Activated CD4-positive, CD25-positive, alpha-beta regulatory T cell (primary cell): Measurements from ENCODE around the gene ATP6AP1.

Source experiments
- DNase-seq, 4 experiments: peaks; one replicate each; lab custom pipeline; 2025; lab: John Stamatoyannopoulos, UW

Gene ATP6AP1

DNA sequence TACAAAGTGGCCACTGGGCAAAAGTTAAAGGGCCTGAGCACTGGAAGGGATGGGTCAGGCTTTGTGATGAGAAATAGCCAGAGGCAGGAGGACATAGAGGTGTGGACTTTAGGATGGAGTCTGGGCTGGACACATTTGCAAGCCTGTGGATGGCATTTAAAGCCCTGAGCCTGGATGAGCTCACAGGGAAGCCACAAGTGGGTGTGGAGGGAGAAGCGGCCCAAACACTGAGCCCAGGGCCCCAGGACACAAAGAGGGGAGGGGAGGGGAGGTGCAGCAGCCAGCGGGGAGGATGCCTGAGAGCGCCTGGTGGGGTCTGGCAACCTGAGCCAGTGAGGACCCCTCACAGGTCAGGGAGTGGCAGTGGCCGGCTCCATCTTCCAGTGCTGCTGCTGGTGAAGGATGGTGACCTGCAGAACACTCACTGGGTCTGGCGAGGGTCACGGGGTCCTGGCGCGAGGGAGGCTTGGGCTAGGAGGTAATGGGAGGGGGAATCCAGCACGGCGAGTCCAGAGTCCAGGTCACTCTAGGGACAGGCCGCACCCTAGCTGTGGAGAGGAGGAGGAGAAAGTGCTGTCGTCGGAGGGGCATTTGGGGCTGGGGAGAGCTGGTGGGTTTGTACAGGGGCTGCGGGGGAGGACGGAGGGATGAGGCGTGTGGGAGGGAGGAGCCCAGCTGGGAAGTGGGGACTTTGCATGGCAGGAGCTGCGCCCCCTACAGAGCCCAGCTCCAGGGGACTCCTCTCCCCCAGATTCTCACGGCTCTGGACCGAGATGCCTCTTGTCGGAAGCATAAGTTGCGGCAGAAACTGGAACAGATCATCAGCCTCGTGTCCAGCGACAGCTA, 43.6 kb downstream of the ATP6AP1 start:
- DNase-seq, result no peak

DNA sequence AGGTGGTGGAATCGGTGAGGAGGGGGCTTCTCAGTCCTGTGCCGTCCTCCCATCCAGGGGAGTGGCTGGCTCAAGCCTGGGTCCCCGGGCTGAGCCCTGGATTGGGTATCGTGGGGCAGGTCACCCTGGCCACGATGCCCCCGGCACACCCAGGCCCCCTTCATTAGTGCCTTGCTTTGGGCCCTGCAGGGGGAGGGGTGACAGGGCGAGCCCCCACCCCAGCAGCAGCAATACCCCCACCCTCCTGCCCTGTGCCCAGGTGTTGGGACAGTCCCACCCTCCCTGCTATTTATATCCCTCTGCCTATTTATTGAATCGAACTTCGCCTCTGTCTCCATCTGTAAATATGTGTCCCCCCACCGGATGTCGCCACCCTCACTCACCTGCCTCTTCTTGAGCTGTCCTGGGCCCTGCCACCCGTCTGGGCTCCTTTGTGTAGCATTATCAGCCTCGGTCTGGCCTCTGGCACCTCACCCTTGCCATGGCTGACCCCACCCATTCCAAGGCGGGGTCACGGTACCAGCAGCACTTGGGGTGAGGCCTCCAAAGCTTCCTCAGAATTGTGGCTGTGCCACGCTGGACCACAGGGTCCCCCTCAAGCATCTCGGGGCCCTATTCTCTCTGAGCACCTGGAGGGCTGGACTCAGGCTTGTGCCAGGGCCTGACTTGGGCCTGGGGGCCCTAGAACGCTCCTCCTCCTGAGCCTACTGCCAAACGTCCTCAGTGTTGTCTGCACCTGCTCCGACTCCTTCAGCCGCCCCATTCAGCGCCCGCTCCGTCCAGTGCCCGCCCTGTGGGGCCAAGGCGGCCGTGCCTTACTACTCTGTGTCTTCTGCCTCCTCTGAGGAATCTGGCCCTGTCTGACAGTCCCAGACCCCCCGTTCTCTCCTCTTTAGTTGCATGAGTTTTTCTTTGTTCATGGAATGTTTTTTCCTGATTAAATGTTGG, 44.5 kb downstream of the ATP6AP1 start:
- DNase-seq, result no peak

DNA sequence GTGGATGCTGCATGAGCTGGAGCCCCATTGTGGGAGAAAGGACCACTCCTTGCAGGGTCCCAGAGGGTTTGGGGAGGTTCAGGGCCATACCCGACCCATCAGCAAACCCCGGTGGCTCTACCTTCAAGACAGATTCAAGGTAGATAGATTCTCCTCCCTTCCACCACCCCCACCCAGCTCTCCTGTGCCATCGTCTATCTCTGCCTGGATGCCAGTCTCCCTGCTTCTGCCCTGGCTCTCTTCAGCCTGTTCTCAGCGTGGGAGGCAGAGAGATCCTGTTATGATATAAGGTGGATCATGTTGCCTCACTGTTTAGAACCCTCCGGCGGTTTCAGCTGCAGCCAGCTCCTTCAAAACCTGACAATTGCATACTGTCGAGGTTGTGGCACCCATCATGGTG, 45.2 kb downstream of the ATP6AP1 start:
- no peak for DNase-seq

DNA sequence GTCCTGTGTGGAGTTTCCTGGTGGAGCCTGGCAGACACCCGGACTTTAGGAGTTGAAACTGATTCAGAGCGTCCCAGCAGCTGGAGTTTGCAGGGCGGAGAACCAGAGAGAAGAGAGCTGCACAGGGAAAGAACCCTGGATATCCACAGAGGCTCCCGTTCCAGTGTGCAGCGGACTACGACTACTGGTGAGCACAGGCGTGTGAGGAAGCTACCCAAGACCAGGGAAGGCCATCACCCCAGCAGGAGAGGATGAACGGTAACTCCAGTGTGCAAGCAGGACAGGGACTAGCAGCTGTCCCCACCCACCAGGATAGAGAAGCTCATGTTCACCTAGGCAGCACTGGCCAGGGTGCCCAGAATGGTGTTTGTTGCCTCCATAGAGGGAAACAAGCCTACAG, 48.3 kb downstream of the ATP6AP1 start:
- DNase-seq, result no peak

DNA sequence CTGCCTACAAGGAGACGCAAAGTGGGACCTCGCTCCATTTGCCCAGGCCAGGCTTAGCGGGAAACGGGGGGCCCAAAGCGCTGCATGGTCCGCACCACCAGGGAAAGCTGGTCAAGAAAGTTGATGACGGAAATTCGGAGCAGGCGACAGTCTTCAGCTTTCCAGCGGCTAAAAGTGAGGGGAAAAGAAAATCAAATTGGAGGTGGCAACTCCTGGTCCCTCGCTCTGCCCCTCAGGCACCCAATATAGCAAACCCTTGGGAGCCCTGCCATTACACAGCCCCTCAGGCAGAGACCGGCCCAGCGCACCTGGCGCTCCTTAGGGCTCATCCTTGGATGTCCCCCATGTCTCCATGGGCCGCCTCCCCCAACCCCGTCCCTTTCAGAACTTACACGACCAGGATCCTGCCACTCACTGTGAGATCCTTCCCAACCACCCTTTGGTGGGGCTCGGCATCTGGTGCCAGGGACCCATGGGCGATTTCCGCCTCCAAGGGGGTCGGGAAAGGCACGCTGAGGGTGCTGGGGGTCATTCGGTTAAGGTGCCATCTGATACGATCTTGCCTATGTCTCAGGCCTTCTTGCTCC, 49.5 kb downstream of the ATP6AP1 start:
- no peak for DNase-seq

DNA sequence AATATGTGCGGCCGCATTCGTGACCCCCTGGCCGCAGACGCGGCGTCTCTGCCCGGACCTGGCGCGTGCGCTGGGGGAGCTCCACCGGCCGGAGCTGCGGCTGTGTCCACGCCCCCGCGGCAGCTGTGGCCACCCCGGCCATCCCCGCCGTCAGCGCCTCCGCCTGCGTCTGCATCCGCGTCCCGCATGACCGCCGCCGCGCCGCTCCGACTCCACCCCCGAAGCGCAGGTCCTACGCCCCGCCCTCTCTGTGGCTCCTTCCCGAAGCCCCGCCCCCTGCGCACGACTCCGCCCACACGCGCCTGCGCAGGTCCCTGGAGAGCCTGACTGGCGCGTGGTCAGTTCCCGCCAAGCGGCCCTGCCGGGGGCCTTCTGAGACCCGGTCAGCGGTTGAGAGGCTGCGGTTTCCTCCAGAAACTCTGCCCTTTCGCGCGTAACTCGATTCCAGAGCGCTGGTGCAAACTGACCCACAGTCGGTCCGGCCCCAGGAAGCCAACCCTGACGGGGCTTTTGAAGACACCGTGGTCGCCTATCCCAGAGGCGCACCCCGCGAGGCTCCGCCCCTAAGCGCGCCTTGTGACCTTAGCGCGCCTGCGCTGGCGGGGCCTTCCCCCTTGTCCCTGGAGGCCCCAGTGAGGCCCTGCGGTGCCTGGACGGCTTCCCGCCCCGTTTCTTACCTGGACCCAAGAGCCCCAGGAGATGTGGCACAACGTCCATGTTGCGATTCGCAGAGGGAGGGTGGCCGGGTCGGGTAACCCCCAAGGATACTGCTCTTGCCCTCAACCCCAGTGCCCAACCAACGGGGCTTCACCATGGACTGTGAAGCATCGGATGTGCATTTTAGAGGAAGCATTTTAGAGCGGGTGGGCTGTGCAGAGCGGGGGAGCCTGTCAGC, 50.5 kb downstream of the ATP6AP1 start, which contains the start of gene LAGE3:
TSS of gene LAGE3 (minus strand) at position 554 of the 895 bp plus-strand sequence. CDS start at position 188, 366 bp downstream.
- DNase-seq, result peak; percentile 82 to 87 (median 85)

DNA sequence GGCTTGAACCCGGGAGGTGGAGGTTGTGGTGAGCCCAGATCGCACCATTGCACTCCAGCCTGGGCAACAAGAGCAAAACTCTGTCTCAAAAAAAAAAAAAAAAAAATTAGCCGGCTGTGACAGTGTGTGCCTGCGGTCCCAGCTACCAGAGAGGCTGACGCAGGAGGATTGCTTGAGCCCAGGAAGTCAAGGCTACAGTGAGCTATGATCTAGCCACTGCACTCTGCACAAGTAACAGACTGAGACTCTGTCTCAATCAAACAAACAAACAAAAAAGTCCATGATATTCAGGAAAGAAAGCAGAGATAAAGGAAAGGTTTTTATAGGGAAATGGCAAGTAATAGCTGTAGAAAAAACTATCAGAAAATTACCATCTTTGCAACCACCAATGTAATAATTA, 52.7 kb downstream of the ATP6AP1 start:
- no peak for DNase-seq

DNA sequence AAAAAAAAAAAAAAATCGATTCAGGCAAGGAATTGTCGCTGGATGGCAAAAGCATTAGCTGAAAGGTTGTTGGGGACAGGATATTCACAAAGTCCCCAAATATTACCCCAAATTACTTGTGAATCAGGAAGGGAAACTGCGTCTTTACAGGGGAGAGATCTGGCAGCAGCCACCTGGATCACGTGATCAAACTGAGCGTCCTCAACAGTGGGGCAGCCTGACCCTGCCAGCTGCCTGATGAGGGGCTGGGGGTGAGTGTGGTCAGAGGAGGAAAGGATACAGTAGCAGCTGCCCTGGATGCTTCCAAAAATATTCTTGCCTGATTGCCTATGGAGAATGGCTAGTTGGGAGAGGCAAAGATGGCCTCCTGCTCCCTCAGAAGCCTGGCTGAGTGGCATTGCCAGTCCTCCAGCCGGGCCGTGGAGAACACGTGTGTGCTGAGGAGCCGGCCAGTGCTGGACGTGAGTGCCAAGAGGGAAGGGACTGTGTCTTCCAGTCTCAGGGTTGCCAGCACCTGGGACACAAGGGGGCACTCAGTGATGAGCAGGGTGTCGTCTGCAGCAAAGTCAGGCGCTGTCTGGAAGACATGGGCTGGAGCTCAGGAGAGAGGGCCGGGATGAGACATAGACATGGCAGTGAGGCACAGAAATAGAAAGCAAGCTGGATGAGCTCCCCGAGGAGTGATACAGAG, 53.6 kb downstream of the ATP6AP1 start:
- DNase-seq, result no peak

DNA sequence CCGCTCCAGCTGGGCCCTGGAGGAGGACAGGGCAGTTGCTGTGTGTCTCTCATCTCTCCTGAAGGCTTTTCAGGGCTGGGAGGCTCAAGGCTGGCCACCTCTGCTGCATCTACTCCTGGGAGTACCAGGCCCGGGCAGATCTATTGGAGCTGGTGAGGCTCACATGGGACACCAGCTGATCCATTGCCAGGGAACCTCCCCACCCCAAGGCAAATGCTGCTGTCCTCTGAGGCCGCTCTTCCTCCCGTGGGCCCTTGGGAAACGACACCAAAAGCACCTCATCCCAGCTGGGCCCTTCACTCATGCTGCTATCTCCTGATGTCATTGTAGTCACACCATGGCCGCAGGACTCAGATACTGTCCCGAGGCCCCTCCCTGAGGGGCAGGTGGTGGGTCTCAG, 54.3 kb downstream of the ATP6AP1 start:
- DNase-seq, result no peak

DNA sequence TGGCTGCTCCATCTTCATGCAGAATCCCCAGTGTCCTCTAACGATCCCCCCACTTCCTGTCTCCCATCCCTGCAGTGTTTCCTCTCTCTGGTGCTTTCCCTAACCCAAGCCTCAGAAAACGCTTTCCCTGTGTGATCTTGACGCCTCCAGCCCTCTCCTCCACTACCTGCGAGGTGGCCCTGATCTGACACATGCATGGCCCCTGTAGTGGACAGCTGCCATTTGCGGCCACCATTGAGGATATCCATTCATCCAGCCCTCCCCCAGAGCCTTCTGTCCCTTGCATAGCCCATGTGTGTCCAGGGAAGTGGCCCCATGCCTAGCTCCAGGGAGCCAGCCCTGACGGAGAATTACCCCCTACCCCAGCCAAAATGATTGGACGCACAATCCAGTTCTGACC, 54.8 kb downstream of the ATP6AP1 start:
- no peak for DNase-seq

DNA sequence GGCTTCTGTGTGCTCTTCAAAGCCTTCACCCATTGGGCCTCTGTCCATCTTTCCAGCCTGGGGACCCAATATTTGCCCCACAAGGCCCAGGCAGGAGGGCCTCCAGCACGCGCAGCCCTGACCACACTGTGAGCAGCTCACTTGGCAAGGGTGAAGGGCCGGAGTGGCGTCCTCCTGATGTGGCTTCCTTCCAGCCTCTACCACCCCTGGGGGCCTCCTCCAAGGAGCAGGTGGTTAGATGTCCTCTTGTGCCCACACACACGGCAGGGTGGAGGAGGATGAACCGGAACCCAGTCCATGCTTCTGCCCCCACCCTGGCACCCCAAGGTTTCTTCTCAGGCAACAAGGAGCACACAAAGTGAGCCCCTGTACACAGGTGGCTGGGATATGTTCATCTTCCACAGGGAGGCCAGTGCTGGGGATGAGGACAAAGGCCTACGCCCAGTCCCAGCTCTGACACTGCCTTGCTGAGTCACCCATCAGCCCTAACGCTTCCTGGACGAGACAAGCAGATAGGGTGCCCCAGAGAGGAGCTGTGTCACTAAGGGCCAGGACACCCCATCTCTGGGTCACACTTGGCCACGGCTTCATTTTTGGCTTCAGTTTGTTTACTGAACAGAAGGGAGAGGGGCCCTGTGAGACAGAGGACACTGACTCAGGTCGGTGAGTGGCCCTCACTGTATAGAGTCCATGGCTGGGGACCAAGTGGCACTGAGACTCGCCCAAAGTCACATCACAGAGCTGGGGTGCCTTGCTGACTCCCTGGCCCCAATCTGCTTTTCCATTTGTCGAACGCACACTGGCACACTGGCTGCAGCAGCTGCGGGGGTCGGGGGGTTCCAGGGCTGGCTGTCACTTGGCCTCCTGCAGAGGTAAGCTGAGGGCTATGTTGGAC, 56.0 kb downstream of the ATP6AP1 start:
- no peak for DNase-seq

DNA sequence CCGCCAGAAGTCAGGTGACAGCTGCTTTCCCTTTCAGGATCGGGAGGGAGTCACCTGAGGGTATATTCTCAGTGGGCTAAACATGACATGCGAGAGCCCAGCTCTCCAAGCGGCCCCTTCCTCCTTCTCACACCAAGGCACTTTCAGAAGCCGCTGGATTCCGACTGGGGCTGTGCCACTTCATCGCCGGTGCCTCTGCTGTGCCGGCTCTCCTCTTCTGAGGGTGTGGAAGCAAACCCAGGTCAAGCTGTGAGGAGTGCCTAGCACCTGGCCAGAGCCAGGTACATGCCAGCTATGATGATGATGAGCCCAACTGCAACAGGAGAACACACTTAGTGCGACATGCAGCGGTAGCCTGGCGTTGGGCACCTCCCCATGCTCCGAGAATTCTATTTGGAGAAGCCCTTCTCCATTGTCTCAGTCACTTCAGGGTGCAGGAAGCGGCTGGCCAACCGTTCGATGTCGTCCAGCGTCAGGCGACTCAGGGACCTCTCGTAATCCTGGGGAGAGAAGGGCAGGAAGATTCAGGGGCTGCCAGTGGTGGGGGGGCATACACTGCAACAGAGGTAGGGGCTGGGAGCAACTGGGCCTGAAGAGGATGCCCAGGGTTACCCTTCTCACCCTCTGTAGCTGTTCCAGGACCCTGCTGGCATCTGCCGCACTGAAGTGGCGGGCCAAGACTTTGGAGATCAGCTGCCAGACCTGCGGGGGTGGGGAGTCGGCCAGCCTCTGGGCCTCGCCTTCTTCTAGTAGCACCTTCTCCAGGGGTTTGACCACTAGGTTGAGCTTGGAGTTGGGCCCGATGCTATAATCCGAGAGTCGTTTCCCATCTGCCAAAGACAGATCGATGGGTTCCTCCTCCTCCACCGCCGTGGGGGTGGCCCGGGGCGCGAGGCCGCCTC, 56.9 kb downstream of the ATP6AP1 start:
- no peak for DNase-seq

DNA sequence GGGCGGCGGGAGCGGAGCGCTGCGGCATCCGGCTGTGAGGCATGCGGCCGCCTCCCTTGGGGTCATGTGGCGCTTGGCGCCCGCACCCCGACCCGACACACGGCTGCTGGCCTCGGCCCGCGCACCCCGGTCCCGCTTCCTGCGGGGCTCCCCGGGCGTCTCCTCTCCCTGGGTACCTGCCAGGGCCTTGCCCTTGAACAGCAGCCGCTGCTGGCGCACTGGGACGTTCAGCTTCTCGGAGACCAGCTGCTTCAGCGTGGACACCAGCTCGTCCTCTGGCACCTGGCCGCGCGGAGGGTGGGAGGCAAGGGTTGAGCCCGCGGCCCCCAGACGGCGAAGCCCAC, 57.5 kb downstream of the ATP6AP1 start:
- no peak for DNase-seq
